ENCODE results near the gene SHB.
"Not testable (repeated sequence)": the region's sequence is repeated elsewhere in the genome, so short reads cannot be mapped to it uniquely, and the experiment has no call there.

The SHB gene

DNA sequence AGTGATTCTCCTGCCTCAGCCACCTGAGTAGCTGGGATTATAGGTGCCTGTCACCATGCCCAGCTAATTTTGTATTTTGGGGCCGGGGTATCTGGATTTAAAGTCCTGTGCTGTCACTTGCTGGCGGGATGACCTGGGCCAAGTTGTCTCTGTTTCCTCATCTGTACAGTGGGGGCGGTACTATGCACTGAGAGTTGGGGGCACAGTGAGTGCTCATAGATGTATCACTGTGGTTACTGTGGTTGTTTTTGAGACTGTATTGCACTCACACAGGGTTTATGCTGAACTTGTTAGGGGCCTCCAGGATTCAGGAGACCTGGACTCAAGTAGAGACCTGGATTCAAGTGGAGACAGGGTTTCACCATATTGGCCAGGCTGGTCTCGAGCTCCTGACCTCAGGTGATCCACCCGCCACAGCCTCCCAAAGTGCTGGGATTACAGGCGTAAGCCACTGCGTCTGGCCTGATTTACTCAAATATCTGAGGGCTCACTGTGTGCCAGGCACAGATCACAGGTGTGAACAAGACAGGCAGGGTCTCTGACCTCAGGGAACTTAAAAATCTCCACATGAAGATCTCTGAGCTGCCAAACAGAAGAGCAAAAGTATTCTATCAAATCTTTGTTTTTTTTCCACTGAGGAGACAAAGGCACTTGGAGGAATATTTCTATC is 103.2 kb downstream of the SHB start:
- not testable (repeated sequence) for DNase-seq

- DNase-seq = no peak
Measured at GRCh38 chr9:37965116-37965515, 103.9 kb downstream of the SHB start.

GRCh38 chr9:37964740-37965081 is 104.3 kb downstream of the SHB start:
- DNase-seq = no peak

DNA sequence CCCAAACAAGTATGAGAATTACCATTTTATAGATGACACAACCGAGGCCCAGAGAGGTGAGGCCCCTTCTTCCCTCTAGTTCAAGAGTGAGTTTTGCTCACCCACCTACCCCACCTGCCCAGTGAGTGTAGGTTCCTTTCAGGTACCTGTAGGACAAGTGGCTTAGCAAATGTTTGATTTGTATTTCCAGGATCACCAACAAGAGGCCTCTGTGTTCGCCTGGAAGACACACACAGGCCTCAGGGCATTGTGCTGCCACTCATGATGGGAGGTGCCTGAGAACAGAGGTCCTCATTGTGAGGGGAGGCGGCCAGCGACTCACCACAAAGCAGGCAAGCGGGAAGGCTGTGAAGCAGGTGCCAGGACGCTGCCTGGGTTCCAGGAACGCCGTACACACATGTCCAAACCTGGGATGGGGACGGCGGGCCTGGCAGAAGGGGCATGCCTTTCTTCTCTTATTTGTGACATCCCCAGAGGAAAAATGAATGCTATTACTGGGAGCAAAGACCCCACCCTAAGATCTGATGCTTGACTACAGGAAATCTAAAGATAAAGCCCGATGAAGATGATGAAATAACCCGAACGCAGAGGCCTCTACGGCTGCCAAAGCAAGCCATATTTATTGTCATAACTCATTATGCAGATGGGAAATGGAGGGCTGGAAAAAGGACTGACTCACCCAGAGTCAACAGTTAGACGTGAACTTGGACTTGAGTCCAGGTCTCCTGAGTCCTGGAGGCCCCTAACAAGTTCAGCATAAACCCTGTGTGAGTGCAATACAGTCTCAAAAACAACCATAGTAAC is 104.9 kb downstream of the SHB start:
- no peak for DNase-seq

DNA sequence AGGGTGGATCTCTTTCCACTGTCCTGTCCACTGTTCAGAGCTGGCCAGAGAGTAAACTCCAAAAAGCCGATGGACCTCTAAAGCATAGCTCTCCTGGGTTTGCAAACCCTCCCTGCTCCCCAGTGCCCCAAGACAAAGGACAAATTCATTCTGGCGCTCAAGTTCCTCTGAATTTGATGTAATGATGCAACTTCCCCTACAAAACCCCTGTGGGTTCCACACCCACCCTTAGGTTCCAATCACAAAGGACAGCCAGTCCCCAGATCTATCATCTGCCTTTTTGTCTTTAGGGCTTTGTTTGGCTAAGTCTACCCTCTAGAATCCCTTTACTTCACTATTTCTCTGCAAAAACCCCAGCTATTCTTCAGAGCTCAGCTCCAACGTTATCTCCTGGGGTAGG is 107.7 kb downstream of the SHB start:
- no peak for DNase-seq

DNA sequence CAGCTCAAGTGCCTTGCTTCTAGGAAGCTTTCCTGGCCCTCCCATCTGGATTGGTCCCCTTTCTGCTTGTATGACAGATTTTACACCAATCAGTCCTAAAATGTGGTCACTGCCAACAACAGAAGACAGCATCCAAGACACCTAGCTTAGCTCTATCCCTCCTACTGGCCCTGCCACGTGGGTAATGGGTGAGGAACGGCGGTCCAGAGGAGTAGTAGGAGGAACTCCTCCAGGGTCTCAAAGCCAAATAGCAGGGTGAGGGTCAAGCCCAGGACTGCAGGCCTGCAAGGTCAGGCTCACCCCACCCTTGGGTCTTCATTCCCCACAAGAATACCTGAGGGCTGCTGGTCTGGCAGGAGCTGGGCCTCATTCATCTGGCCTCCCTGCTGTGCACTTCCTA is 108.4 kb downstream of the SHB start:
- no peak for DNase-seq

- no peak for DNase-seq
Measured at GRCh38 chr9:37959976-37960375, 109.1 kb downstream of the SHB start.

- no peak for DNase-seq
Measured at GRCh38 chr9:37958154-37958553, 110.9 kb downstream of the SHB start.

DNA sequence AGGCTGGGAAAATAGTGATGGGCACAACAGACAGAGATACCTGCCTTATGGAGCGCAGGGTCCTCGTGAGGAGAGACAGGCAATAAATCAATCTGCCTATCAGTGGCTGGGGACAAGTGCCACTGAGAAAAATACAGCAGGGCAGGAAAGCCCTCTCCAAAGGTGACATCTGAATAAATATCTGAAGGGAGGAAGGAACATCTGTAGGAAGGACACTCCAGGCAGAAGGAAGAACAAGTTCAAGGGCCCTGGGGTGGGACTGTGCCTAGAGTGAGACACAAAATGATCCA is 111.4 kb downstream of the SHB start:
- no peak for DNase-seq

GRCh38 chr9:37956904-37957663 is 111.9 kb downstream of the SHB start:
- no peak for DNase-seq

GRCh38 chr9:37956423-37956820 is 112.6 kb downstream of the SHB start:
- no peak for DNase-seq

GRCh38 chr9:37955781-37956422 is 113.1 kb downstream of the SHB start:
- DNase-seq = no peak

DNA sequence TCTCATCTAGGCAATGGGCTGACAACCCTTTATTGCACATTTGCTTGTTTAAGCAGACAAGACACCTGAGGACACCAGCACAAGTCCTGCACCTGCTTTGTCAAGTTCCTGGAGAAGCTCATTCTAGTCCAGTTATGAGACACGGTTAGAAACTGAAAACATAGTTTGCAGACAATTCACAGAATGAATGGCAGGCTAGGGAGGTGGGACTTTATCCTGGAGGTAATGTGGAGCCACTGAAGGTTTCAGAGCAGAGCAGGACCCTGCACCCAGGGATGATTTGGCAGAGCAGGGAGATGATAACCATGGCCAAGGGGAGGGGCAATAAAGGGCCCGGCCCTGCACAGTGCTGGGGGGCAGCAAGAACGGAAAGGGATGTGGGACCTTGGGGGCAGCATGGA is 114.4 kb downstream of the SHB start:
- no peak for DNase-seq

GRCh38 chr9:37953775-37954437 is 115.1 kb downstream of the SHB start:
- no peak for DNase-seq

- DNase-seq = no peak
Measured at GRCh38 chr9:37953206-37953774, 115.7 kb downstream of the SHB start.

- DNase-seq = no peak
Measured at GRCh38 chr9:37952731-37953130, 116.3 kb downstream of the SHB start.

DNA sequence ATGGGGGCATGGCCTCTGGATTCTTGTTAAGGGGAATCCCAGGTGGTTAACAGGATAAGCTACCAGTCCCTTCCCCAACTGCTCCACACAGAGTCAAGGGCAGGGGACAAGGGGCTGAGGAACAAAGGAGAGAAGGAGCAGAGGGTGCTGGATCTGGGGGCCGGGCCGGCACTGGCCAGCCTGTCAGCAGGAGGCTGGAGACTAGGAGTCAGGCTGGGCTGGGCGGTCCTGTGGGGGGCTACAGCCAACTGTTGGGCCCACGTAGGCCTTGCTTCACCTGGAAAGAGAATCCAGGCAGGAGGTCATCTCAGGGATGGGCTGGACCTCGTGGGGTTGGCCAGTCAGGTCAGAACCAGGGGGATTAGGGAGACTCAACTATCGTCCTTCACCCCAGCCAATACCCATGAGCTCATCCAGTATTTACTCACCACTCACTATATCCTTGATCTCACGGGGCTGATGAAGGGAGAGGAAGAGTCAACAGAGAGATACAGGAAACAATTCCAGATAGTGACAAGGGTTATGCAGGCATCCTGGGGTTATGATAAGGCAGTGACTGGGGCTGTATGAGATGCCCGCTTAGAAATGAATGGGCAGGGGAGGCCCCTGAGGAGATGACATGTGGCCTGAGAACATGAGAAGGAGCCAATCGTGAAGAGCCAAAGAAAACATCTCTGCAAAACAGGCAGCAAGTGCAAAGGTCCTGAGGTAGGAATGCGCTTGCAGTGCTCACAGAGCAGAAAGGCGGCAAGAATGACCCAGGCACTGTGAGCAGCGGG is 117.2 kb downstream of the SHB start:
- DNase-seq = no peak

- DNase-seq = no peak
Measured at GRCh38 chr9:37950561-37950960, 118.5 kb downstream of the SHB start.

DNA sequence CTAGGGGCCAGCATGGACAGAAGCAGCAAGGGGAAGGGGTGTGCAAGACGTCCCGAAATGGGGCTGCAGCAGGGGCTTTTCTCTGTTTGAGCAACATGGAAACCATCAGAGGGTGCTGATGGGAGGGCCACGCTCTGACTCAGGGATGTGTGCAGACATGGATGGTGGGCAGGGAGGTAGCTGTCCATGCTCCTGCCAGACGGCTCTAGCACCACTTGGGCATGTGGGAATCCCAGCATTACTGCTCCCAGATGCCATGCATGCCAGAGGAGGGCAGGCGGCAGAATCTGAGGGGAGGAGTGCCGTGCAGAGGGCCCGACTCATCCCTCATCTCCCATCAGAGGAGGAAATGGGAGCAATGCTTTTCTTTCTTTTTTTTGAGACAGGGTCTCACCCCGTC is 119.5 kb downstream of the SHB start:
- DNase-seq = no peak

- no peak for DNase-seq
Measured at GRCh38 chr9:37948417-37948980, 120.5 kb downstream of the SHB start.

DNA sequence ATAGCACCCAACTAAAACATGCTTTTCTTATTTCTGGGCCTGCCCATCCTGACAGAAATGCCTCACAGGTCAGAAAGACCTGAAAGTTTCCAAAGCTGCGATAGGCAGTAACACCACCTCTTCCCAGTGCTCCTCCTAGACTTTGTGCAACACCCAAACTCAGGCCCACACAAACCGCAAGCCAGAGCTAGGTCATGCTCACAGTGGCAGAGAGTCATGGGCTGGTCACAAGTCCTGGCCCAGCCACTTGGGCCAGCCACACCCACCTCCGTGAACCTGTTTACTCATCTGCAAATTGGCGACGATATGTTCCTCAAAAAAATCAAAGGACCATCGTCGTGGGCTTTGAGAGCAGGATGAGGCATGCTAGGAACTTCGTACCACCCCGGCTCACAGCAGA is 121.0 kb downstream of the SHB start:
- DNase-seq = no peak

DNA sequence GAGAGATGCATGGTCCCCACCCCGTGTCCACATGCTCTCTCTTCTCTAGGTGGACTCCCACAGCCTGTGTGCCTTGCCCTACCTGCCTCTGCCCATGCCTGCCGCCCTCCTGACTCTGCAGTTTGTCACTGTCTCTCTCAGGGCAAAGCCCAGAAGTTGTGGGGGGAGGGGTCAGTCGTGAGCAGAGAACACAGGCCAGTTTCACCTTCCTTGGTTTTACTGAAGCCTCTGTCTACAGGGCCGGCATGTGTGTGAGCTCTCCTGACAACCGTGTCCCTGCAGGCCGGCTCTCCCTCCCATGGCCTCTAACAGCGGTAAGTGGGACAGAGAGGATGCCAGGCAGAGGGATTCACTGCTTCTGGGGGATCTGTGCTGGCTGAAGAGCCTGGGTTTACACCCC is 121.6 kb downstream of the SHB start:
- DNase-seq = no peak

Data from RPMI8226 (cell line).